Measurements from ENCODE around the gene NEK9.

NEK9 gene

DNA sequence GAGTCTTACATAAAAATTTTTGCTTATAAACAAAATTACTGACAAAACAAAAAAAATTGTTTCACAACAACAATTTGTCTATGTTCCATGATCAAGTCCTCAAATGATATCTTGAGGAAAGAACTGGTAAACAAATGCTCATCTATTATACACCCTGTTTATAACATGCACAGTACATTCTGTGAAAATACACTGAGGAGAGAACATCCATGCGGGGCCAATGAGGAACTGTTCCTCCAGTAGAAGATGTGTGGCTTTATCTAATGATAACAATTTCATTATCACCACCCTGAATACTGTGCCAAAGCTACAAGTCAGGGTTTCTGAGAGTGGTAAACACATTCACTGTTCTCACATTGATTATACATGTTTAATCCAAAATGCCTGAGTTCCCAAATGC, 86.3 kb downstream of the NEK9 start:
- Histone ChIP-seq H3K36me3 (ENCODE audit: insufficient read depth, low read length) (no peaks in the 10 kb centered on the region; the same call in 1 of the 2 replicates), H3K9ac (ENCODE audit: low read depth, low read length) (no peak overlapping the region), H3K4me1 (ENCODE audit: insufficient read depth, low read length) (no peaks in the 10 kb centered on the region), H3K9me3 (ENCODE audit: control insufficient read depth, insufficient read depth, low read length) (no peaks in the 10 kb centered on the region)

DNA sequence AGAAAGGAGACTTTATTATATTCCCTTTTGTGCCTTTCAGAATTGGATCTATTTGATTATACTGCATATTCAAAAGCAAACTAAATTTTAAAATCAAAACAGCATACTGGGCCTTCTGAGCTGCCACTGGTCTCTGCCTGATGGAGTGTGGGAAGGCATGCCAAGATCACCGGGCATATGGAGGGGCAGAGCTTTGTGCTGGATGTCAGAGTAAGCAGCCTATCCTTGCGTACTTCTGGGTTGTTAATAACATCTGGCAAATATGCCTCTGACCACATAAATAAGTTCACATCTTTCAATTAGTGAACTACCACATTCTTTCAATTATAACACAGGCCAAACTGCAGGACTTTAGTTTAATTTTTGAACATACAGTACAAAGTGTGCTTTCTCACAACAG, 93.9 kb downstream of the NEK9 start:
- peaks cover 5% of the 10 kb centered on the region for H3K36me3 ChIP-seq (ENCODE audit: insufficient read depth, low read length)
- no peak overlapping the region for H3K9ac ChIP-seq (ENCODE audit: low read depth, low read length)
- H3K9me3 ChIP-seq (ENCODE audit: control insufficient read depth, insufficient read depth, low read length): no peaks in the 10 kb centered on the region
- no peaks in the 10 kb centered on the region for H3K4me1 ChIP-seq (ENCODE audit: insufficient read depth, low read length)

DNA sequence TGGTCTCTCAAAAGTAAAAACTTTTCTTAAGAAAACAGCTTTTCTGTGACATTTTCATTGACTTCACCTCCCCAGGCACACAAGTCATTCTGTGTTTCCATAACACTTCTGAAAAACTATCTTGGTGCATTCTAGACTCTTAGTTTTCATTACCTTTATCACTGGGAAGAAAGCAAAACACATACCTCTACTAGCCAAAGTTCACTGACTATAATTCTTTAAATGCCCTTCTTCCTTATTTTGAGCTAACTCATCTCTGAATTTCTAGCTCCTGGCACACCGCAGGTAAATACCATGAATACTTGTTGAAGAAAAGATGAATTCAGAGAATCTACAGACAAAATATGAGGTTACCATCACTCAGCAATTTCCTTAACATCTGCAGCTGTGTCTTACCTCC, 96.7 kb downstream of the NEK9 start:
- Histone ChIP-seq H3K36me3 (ENCODE audit: insufficient read depth, low read length) (peaks cover 5% of the 10 kb centered on the region), H3K4me1 (ENCODE audit: insufficient read depth, low read length) (no peaks in the 10 kb centered on the region), H3K9me3 (ENCODE audit: control insufficient read depth, insufficient read depth, low read length) (no peaks in the 10 kb centered on the region), H3K9ac (ENCODE audit: low read depth, low read length) (no peak overlapping the region)

All from ES-I3 (cell line).